Chondrocyte (in vitro differentiated cells): ENCODE results near the gene PTDSS2. TPM values are rescaled to one million over a fixed set of nuclear protein-coding genes. Genes with fewer than 3 reads are reported as not detected.

ENCODE experiments used
- DNase-seq: peaks from one replicate; pipeline ENCODE4 v3.0.0; 2021; ENCODE audit warnings: mixed read lengths, low spot score
- H3K27ac Mint-ChIP-seq: one replicate; pipeline ENCODE4 v1.8.0; 2021; ENCODE audit warnings: mild to moderate bottlenecking, moderate library complexity, mixed read lengths; ENCODE audit not compliant: unreplicated experiment
- H3K27me3 Mint-ChIP-seq: 2 replicates; pipeline ENCODE4 v1.8.0; 2021; ENCODE audit warnings: low read depth, mixed read lengths
- H3K36me3 Mint-ChIP-seq: 2 replicates; pipeline ENCODE4 v1.8.0; 2021; ENCODE audit warnings: low read depth, mixed read lengths
- H3K4me1 Mint-ChIP-seq: 2 replicates; pipeline ENCODE4 v1.8.0; 2021; ENCODE audit warnings: low read depth, mild to moderate bottlenecking, mixed read lengths
- H3K4me3 Mint-ChIP-seq: one replicate; pipeline ENCODE4 v1.8.0; 2021; ENCODE audit warnings: mild to moderate bottlenecking, moderate library complexity, mixed read lengths; ENCODE audit not compliant: unreplicated experiment
- H3K9me3 Mint-ChIP-seq: 2 replicates; pipeline ENCODE4 v1.8.0; 2021; ENCODE audit warnings: low read depth, mixed read lengths
- CTCF ChIP-seq: fragments of 200-600 bp; sonication (generic); IDR thresholded peaks from 2 replicates; pipeline ENCODE4 v1.5.0; 2021; ENCODE audit warnings: antibody characterized with exemption, mild to moderate bottlenecking, moderate library complexity
- total RNA-seq: library from RNA; stranded (reverse); gene quantifications from 3 replicates; pipeline ENCODE4 v1.2.1, GENCODE V29; 2021

Gene PTDSS2
- total RNA-seq, 1 donor from 2014 or later: 30.0 TPM

GRCh38 chr11:413120-414081 is 36.7 kb upstream of the PTDSS2 start:
- Mint-ChIP-seq H3K4me3 (no peak overlapping the region), H3K36me3 (no peaks in the 10 kb centered on the region), H3K27me3 (no peaks in the 10 kb centered on the region), H3K9me3 (no peaks in the 10 kb centered on the region), H3K4me1 (peaks cover 7% of the 10 kb centered on the region), H3K27ac (no peak overlapping the region)
- TF ChIP-seq CTCF: no peak
- DNase-seq: no peak

DNA sequence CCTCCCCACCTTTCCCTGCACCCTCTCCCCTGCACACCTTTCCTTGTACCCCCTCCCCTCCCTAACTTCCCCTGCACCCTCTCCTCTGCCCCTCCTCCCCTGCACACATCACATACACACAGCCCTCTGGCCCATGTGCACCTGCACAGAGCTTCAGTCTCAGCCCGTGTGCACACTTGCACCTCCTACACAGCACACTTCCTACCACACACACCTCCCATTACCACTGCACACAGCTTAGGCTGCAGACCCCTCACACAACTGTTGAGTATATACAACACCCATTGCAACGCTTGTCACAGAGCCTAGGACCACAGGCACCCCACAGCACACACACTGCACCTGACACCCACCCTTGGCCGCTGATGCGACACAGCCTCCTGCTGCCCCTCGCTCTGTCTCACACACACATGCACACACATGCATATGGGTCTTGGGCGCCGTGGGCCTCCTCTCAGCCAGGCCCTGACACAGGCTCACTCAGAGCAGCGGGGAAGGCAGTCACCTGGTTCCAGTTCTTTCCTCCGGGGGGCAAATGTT is 35.7 kb upstream of the PTDSS2 start:
- no peak for TF ChIP-seq CTCF
- Mint-ChIP-seq H3K4me1 (peaks cover 7% of the 10 kb centered on the region), H3K9me3 (no peaks in the 10 kb centered on the region), H3K27ac (no peak overlapping the region), H3K4me3 (no peak overlapping the region), H3K36me3 (no peaks in the 10 kb centered on the region), H3K27me3 (no peaks in the 10 kb centered on the region)
- no peak for DNase-seq

GRCh38 chr11:415640-416041 is 34.4 kb upstream of the PTDSS2 start:
- Mint-ChIP-seq H3K4me3 (peak overlapping the region; percentile 49), H3K27ac (no peak overlapping the region), H3K36me3 (no peaks in the 10 kb centered on the region), H3K27me3 (no peaks in the 10 kb centered on the region), H3K4me1 (peaks cover 7% of the 10 kb centered on the region), H3K9me3 (no peaks in the 10 kb centered on the region)
- TF ChIP-seq CTCF: no peak
- DNase-seq: no peak

DNA sequence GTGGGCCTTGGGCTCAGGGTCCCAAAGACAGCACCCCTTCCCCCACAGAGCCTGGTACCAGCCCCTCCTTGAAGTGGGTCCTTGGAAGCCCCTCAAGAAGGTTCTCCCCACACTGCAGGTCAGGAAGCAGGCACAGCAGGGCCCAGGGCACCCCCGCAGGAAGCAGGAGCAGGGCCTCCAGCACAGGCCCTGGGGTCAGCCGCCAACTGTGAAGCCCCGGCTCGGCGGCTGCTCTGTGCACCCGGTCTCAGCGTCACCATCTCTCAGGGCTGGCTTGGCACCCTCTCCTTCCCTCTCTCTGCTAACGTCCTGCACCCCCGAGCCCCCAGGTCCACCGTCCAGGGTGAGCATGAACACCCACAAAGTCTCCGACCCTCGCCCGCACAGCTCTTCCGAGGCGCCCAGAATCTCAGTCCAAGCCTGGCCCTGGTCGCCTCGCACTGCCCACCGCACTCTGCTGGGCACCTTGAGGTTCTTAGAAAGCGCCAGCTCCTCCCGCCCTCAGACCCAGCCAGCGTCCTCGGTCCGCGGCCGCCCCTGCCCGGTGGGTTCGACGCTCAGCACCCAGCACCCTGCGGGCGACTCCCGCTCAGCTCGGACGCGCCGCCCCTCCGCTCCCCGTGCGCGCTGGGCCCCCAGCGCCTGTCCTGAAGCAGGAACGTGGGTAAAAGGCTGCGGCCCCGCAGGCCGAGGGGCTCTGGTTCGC is 33.9 kb upstream of the PTDSS2 start:
- peaks cover 7% of the 10 kb centered on the region for H3K4me1 Mint-ChIP-seq
- peak overlapping the region; percentile 49 for H3K4me3 Mint-ChIP-seq
- H3K27ac Mint-ChIP-seq: no peak overlapping the region
- no peaks in the 10 kb centered on the region for H3K9me3 Mint-ChIP-seq
- no peaks in the 10 kb centered on the region for H3K36me3 Mint-ChIP-seq
- no peaks in the 10 kb centered on the region for H3K27me3 Mint-ChIP-seq
- DNase-seq: no peak
- TF ChIP-seq CTCF: no peak
